IPS DF 4.7 (cell line): Measurements from ENCODE around the gene SPRED1.
A peak's percentile ranks its signal among the peaks of the same experiment; 100 is the strongest.

Experiments used
- DNase-seq: peaks from one replicate; pipeline ENCODE4 v3.0.0-alpha.2; 2013; ENCODE audit warnings: low spot score; ENCODE audit errors: extremely low read depth

Gene SPRED1

GRCh38 chr15:38354315-38354929 lies 101.8 kb downstream of the SPRED1 start:
- DNase-seq, result peak; percentile 14

- no peak for DNase-seq
Measured at GRCh38 chr15:38362355-38362754, 109.7 kb downstream of the SPRED1 start.

- DNase-seq, result no peak
Measured at GRCh38 chr15:38367476-38367875, 114.8 kb downstream of the SPRED1 start.

GRCh38 chr15:38369936-38370478 lies 117.4 kb downstream of the SPRED1 start:
- DNase-seq, result no peak

- no peak for DNase-seq
Measured at GRCh38 chr15:38373016-38373415, 120.4 kb downstream of the SPRED1 start.

GRCh38 chr15:38374029-38374428 lies 121.4 kb downstream of the SPRED1 start:
- no peak for DNase-seq

GRCh38 chr15:38374556-38374955 lies 121.9 kb downstream of the SPRED1 start:
- DNase-seq, result no peak

- DNase-seq, result no peak
Measured at GRCh38 chr15:38376081-38376480, 123.4 kb downstream of the SPRED1 start.

GRCh38 chr15:38377636-38378035 lies 125.0 kb downstream of the SPRED1 start:
- no peak for DNase-seq

- DNase-seq, result no peak
Measured at GRCh38 chr15:38378161-38378560, 125.5 kb downstream of the SPRED1 start.

- DNase-seq, result peak; percentile 62
Measured at GRCh38 chr15:38389924-38390542, 137.4 kb downstream of the SPRED1 start.

GRCh38 chr15:38391191-38391590 lies 138.6 kb downstream of the SPRED1 start:
- no peak for DNase-seq

- DNase-seq, result no peak
Measured at GRCh38 chr15:38398134-38398533, 145.5 kb downstream of the SPRED1 start.

GRCh38 chr15:38401106-38401505 lies 148.5 kb downstream of the SPRED1 start:
- DNase-seq, result no peak

GRCh38 chr15:38401701-38402100 lies 149.1 kb downstream of the SPRED1 start:
- no peak for DNase-seq

- no peak for DNase-seq
Measured at GRCh38 chr15:38406436-38406835, 153.8 kb downstream of the SPRED1 start.
